Stimulated activated CD8-positive, alpha-beta memory T cell treated with anti-CD3 and anti-CD28 coated beads, Interleukin-12 subunit alpha, Interleukin-12 subunit beta, amount 100 ng/mL, for 4 hours (primary cell): Measurements from ENCODE around the gene ENAM.
"Not testable (repeated sequence)": the region's sequence is repeated elsewhere in the genome, so short reads cannot be mapped to it uniquely, and the experiment has no call there.

Source experiments
- DNase-seq: peaks from one replicate; pipeline ENCODE4 v3.0.0-alpha.2; 2020; ENCODE audit warnings: low read depth

ENAM gene

DNA sequence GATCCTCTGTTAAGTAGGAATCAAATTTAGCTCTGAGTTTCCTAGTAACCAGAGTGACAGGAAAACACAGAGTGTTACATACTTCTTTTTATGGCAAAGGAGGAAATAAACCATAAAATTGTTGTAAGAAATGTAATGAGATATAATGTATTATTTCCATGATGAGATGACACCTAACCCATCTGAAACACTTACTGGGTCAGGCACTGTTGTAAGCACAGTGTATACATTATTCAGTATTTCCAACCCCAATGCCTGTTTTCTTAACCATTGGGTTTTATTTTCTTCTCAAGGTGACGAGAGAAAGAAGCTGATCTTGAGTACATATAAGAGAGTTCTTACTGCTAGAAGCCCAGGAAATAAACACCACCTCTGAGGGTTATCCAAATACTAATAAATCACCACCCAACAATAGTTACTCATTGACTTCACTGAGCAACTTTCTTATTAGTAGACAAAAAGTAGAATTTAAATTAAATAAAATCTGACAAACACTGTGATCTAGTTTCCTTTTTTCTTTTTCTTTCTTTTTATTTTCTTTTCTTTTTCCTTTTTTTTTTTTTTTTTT, 4.2 kb upstream of the ENAM start:
- no peak for DNase-seq

DNA sequence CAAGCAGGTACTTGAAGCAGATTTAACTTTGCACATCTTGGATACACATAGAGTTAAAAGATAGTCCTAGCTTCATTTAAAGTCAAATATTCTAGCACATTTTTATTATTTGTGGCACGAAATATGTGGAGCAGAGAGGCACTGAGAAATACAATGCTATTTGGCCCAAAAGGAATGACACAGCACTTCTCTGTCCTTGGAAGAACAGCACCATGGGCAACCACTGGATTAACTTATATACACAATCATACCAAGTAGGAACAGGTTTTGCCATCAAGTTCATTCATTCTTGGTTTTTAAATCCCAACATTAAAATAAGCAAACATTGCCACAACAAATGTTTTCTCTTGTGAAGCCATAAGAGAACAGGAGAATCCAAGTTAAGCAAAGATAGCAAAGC, 924 bp upstream of the ENAM start:
- no peak for DNase-seq

GRCh38 chr4:70629469-70630090, 1.0 kb downstream of the ENAM start:
- DNase-seq, result no peak

GRCh38 chr4:70630162-70630561, 1.6 kb downstream of the ENAM start:
- DNase-seq, result no peak

DNA sequence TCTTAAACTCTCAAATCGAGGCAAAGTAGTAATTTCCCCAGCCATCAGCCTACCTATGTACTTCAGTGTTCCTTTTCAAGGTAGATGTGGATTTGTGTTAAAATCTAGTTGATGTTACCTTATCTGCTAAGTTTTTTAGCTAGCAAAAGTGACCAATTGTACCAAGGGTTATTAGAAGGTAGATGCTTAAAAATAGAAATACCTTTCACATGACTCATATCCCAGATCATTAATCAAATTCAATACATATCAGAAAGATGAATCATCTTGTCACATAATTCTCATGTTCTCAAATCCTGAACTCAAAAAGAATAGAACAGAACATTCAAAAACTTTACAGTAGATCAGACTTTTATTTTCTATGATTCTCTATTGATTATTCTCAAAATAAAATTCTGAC, 3.5 kb downstream of the ENAM start:
- no peak for DNase-seq

DNA sequence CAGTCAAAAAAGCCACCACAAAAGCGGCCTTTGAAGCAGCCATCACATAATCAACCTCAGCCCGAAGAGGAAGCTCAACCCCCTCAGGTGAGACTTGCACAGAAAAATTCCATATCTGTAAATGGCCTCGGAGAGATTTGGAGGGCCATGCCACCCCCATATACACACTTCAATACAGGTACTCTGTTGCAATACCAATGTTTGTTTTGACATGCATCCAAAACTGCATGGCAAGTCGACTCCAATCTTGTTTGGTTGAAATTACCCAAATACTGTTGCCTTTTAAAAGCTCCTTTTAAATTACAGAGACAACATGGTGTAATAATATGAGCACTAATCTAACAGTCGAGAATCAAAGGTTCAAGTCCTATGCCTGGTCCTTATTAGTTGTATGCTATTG, 5.9 kb downstream of the ENAM start:
- DNase-seq, result no peak

- no peak for DNase-seq
Observed at GRCh38 chr4:70637239-70637913, 8.8 kb downstream of the ENAM start.

GRCh38 chr4:70640192-70640591, 11.6 kb downstream of the ENAM start:
- DNase-seq, result no peak

DNA sequence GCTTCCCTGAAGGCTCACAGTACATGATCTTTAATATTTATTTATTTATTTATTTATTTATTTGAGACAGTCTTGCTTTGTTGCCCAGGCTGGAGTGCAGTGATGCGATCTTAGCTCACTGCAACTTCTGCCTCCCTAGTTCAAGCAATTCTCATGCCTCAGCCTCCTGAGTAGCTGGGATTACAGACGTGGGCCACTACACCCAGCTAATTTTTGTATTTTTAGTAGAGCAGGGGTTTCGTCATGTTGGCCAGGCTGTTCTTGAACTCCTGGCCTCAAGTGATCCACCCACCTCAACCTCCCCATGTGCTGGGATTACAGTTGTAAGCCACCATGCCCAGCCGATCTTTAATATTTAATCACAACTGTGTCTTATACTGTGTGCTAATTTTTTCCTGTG, 22.2 kb downstream of the ENAM start:
- not testable (repeated sequence) for DNase-seq

GRCh38 chr4:70651864-70652506, 23.4 kb downstream of the ENAM start:
- DNase-seq, result no peak

DNA sequence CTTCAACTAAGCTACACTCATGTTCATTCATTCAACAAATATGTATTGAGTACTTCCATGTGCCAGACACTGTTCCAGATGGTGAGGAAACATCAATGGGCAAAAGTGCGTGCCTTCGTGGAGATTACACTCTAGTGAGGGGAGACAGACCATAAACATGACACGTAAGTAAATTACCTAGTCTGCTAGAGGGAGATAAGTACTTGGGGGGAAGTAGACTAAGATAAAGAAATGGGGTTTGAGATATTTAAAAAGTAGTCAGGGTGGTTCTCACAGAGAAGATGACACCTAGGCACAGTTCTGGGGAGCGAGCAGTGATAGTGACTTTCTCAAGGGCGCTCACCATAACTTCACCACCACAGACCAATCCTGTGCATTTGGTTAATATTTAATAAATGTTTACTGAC, 26.1 kb downstream of the ENAM start:
- no peak for DNase-seq

GRCh38 chr4:70657326-70657725, 28.8 kb downstream of the ENAM start:
- no peak for DNase-seq

DNA sequence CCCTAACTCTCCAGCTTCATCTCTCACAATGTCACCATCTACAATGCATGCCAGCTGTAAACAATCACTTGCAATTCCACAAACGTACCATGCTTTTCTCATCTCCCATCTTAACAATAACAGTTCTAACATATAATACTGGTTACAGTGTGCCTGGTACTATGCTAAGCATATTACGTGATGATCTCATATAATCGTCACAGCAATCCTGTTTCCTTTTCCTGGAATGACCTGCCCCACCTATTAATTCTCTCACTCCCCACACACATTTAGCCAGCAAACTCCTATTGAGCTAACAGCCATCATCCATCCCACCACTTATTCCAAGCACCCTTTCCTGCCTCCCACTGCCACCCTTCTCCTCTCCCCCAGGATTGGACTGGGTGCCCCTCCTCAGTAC, 29.9 kb downstream of the ENAM start:
- DNase-seq, result no peak

- no peak for DNase-seq
Observed at GRCh38 chr4:70660106-70660505, 31.6 kb downstream of the ENAM start.

GRCh38 chr4:70661309-70661922, 32.9 kb downstream of the ENAM start:
- DNase-seq, result not testable (repeated sequence)

DNA sequence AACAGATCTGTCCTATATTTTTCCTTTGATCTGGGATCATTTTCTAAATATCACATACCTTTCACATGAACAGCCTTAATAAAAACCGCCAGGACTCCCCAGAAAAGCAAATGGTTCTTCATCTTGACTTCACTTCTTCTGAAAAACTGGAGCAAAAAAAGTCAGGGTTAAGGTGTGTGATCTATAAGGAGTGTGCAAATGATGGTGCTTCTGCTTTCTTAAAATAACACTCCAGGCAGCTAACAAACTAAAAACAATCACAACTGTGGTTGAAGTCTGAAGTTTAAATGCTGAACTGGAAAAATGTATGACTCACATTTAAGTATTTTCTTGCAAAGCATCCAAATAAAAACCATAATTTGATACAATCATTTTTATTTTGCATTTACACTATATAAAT, 37.8 kb downstream of the ENAM start, which contains the start of gene JCHAIN:
TSS of gene JCHAIN (minus strand) at position 140 of the 400 bp plus-strand sequence. CDS start at position 122, 18 bp downstream.
- no peak for DNase-seq

- no peak for DNase-seq
Observed at GRCh38 chr4:70667740-70668535, 39.4 kb downstream of the ENAM start.

DNA sequence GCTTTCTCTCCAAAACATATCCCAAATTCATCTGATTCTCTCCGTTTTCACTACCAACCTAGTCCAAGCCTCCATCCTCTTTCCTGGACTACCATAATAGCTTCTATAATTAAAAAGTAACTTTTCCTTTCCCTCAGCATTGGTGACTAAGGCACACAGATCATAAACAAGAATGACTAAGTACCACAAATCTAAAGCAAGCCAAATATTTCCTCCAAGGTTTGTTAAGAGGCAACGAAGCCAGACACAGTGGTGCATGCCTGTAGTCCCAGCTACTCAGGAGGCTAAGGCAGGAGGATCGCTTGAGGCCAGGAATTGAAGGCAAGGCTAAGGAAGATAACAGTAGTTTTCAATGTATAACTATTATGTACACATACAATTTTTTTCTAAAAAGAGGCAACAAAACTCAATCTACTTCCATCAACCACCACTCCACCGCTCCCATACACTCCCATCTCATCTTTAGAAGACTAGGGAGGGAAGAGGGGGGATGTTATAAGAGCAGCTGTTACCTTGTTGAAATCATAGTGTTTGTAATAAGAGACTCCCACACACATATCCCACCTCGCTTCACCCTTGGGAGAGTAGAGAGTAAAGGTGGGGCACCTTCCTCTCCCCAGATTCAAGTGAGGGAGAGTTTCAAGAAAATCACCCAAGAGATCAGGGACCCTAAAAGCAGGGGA, 41.9 kb downstream of the ENAM start:
- no peak for DNase-seq

GRCh38 chr4:70671091-70671490, 42.5 kb downstream of the ENAM start:
- DNase-seq, result no peak

GRCh38 chr4:70674191-70674590, 45.6 kb downstream of the ENAM start:
- no peak for DNase-seq

GRCh38 chr4:70674731-70675130, 46.2 kb downstream of the ENAM start:
- DNase-seq, result no peak
